SU-DHL-6 (cell line): ENCODE measurements around the gene NPNT.

ENCODE experiments used
- H2AFZ ChIP-seq: fragments of 200-600 bp; sonication (generic); 2 replicates; pipeline ENCODE4 v1.6.1; 2014; ENCODE audit warnings: low read depth, mild to moderate bottlenecking, moderate library complexity, mixed read lengths, antibody characterized with exemption, low read length; ENCODE audit not compliant: severe bottlenecking
- H3F3A ChIP-seq: fragments of 200-600 bp; shearing (Covaris generic); 2 replicates; pipeline ENCODE4 v1.6.0; 2016; ENCODE audit warnings: antibody characterized with exemption, mild to moderate bottlenecking; ENCODE audit not compliant: insufficient read depth
- H3K27ac ChIP-seq: fragments of 200-600 bp; sonication (generic); 2 replicates; pipeline ENCODE4 v1.5.1; 2016; ENCODE audit warnings: low read depth, mild to moderate bottlenecking, low read length, moderate library complexity, mixed read lengths
- H3K27me3 ChIP-seq: fragments of 200-600 bp; sonication (generic), shearing (Covaris generic); 2 replicates; pipeline ENCODE4 v1.6.0; 2014; ENCODE audit warnings: mild to moderate bottlenecking, low read length
- H3K36me3 ChIP-seq: fragments of 200-600 bp; sonication (generic); 2 replicates; pipeline ENCODE4 v1.6.1; 2014; ENCODE audit warnings: mild to moderate bottlenecking, low read length, mixed read lengths
- H3K4me2 ChIP-seq: fragments of 300-600, 200-600 bp; shearing (Covaris generic), sonication (generic); 2 replicates; pipeline ENCODE4 v1.6.0; 2014; ENCODE audit warnings: low read length, low read depth, mild to moderate bottlenecking; ENCODE audit not compliant: poor library complexity, severe bottlenecking
- H3K4me3 ChIP-seq: fragments of 200-600 bp; sonication (generic); 2 replicates; pipeline ENCODE4 v1.5.1; 2014; ENCODE audit warnings: antibody characterized with exemption, low read length, mild to moderate bottlenecking, mixed read lengths; ENCODE audit not compliant: insufficient read depth, poor library complexity, severe bottlenecking
- H3K79me2 ChIP-seq: fragments of 200-600 bp; sonication (generic); 2 replicates; pipeline ENCODE4 v1.6.1; 2014; ENCODE audit warnings: mild to moderate bottlenecking, low read length, moderate library complexity; ENCODE audit not compliant: insufficient read depth
- H3K9ac ChIP-seq: fragments of 200-600 bp; sonication (generic); 2 replicates; pipeline ENCODE4 v1.7.0; 2014; ENCODE audit warnings: mild to moderate bottlenecking, low read length
- H3K9me2 ChIP-seq: fragments of 200-600 bp; sonication (generic); replicated peaks from 2 replicates; pipeline ENCODE4 v1.6.1; 2014; ENCODE audit warnings: low read length; ENCODE audit not compliant: insufficient read depth
- H3K9me3 ChIP-seq: fragments of 200-600 bp; sonication (generic); 2 replicates; pipeline ENCODE4 v1.6.1; 2014; ENCODE audit warnings: low read length, mixed read lengths; ENCODE audit not compliant: insufficient read depth
- H4K20me1 ChIP-seq: fragments of 200-600 bp; sonication (generic); 2 replicates; pipeline ENCODE4 v1.6.1; 2014; ENCODE audit warnings: low read depth, mild to moderate bottlenecking, antibody characterized with exemption, low read length, moderate library complexity, mixed read lengths
- EZH2phosphoT487 ChIP-seq: fragments of 200-600 bp; sonication (generic), shearing (Covaris generic); conservative IDR thresholded peaks from 2 replicates; pipeline ENCODE4 v1.6.1; 2018; ENCODE audit warnings: mild to moderate bottlenecking, antibody characterized with exemption, low read length, moderate library complexity, mixed read lengths
- TF ChIP-seq, protein P1 (sequence below): fragments of 200-600 bp; sonication (generic); IDR thresholded peaks from one replicate; pipeline ENCODE4 v1.5.1; 2017; ENCODE audit warnings: antibody characterized with exemption, mild to moderate bottlenecking, low read length, moderate library complexity; ENCODE audit not compliant: insufficient read depth, poor library complexity, severe bottlenecking

NPNT gene

DNA sequence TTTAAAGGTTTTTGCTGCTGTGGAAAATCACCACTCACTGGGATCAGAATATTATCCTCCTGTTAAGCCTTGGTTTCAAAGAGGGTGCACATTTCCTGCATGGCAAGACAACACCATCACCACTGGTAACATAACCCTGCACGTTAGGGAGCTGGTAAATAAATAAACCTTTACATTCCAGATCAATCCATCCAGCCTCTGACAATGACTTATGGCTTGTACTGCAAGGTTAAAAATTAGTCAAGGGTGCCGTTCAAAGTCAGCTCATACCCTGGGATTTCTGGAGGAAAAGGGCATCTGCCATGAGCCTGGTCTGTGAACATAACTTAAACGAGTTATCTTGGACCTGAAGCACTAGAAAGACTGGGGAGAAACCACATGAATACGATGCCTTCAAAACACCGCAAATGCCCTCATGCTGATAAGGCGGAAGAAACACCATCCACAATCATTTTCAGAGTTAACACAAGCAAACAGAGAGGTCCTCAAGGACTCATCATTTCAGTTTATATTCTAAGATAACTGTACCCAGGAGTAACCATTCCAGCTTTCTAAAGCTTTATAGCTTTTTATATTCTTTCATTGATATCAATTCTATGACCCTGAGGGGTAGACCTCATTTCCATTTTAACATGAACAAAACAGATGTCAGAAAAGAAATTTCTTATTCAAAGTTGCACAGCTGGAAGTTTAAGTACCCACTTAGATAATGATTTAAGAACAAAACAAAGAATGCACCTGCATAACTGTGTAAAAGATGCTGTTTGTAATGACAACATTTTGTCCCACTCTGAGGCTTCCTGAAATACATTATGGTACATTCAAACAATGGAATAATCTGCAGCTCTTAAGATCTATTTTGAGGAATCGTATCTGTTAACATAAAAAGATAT, 103.1 kb downstream of the NPNT start:
- H3K9ac ChIP-seq: no peak overlapping the region
- H3K79me2 ChIP-seq: no peaks in the 10 kb centered on the region
- TF ChIP-seq, protein P1, sequence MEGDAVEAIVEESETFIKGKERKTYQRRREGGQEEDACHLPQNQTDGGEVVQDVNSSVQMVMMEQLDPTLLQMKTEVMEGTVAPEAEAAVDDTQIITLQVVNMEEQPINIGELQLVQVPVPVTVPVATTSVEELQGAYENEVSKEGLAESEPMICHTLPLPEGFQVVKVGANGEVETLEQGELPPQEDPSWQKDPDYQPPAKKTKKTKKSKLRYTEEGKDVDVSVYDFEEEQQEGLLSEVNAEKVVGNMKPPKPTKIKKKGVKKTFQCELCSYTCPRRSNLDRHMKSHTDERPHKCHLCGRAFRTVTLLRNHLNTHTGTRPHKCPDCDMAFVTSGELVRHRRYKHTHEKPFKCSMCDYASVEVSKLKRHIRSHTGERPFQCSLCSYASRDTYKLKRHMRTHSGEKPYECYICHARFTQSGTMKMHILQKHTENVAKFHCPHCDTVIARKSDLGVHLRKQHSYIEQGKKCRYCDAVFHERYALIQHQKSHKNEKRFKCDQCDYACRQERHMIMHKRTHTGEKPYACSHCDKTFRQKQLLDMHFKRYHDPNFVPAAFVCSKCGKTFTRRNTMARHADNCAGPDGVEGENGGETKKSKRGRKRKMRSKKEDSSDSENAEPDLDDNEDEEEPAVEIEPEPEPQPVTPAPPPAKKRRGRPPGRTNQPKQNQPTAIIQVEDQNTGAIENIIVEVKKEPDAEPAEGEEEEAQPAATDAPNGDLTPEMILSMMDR: no peak
- TF ChIP-seq EZH2phosphoT487: no peak

DNA sequence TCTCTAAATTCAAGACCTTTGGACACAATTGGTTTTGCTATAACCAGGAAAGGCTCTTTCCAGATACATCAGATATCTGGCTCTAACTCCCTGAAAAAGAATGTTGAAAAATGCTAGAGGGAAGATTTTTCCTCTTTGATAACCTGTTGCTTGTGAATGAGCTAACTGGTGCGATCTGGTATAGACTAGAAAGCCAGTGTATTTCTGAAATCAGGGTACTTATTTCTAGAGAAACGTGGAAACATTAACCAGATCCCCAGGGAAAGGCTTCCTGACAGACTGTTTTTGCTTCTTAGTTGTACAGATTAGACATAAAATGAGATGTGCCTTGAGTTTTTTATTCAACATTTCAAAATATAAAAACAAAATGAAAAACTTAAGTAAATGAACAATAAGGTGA, 107.7 kb downstream of the NPNT start:
- Histone ChIP-seq H3K4me3 (no peak overlapping the region), H3K9me2 (no peaks in the 10 kb centered on the region), H3K79me2 (no peaks in the 10 kb centered on the region), H3K27ac (no peak overlapping the region), H3K36me3 (no peaks in the 10 kb centered on the region), H2AFZ (no peak overlapping the region), H3K4me2 (no peak overlapping the region), H3K9ac (no peak overlapping the region), H3K9me3 (no peaks in the 10 kb centered on the region), H3K27me3 (no peaks in the 10 kb centered on the region), H4K20me1 (no peaks in the 10 kb centered on the region), H3F3A (no peaks in the 10 kb centered on the region)
- TF ChIP-seq, protein P1: no peak
- no peak for TF ChIP-seq EZH2phosphoT487

More for the DNA sequence above, 103.1 kb downstream of the NPNT start:
- H3K4me3 ChIP-seq: no peak overlapping the region
- no peaks in the 10 kb centered on the region for H3K27me3 ChIP-seq
- no peak overlapping the region for H3K27ac ChIP-seq
- H3K9me2 ChIP-seq: no peaks in the 10 kb centered on the region
- H2AFZ ChIP-seq: no peak overlapping the region
- H3K36me3 ChIP-seq: no peaks in the 10 kb centered on the region
- H3K9me3 ChIP-seq: no peaks in the 10 kb centered on the region
- no peak overlapping the region for H3K4me2 ChIP-seq
- no peaks in the 10 kb centered on the region for H4K20me1 ChIP-seq
- no peaks in the 10 kb centered on the region for H3F3A ChIP-seq

DNA sequence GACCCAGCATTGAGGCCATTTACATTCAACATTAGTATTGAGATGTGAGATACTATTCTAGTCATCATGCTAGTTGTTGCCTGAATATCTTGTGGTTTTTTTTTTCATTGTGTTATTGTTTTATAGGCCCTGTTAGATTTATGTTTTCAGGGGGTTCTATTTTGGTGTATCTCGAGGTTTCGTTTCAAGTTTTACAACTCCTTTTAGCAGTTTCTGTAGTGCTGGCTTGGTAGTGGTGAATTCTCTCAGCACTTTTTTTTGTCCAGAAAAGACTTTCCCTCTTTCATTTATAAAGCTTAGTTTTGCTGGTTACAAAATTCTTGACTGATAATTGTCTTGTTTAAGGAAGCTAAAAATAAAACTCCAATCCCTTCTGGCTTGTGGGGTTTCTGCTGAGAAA, 115.5 kb downstream of the NPNT start:
- Histone ChIP-seq H4K20me1 (no peaks in the 10 kb centered on the region), H3K9me3 (no peaks in the 10 kb centered on the region), H2AFZ (no peak overlapping the region), H3F3A (no peaks in the 10 kb centered on the region), H3K27me3 (no peaks in the 10 kb centered on the region), H3K4me3 (no peak overlapping the region), H3K79me2 (no peaks in the 10 kb centered on the region), H3K27ac (no peak overlapping the region), H3K4me2 (no peak overlapping the region), H3K36me3 (no peaks in the 10 kb centered on the region), H3K9me2 (no peaks in the 10 kb centered on the region), H3K9ac (no peak overlapping the region)
- no peak for TF ChIP-seq EZH2phosphoT487
- TF ChIP-seq, protein P1: no peak
